T-helper 17 cell (primary cell): ENCODE data around the gene TMX1. TPM values are rescaled to one million over a fixed set of nuclear protein-coding genes. Genes with fewer than 3 reads are reported as not detected.

Source experiments
- ATAC-seq: fragments of 150-1000 bp; cut with Tn5 transposase; 2 replicates; pipeline ENCODE4 v1.10.0; 2021; ENCODE audit warnings: mild to moderate bottlenecking, moderate library complexity
- DNase-seq, 3 donors: peaks; one replicate each; pipeline versions ENCODE4 v3.0.0 to v3.0.0-alpha.2; 2020 to 2021
- H3K9me3 ChIP-seq: one replicate; pipeline ENCODE4 v1.7.0; 2013; ENCODE audit warnings: low read length, mild to moderate bottlenecking; ENCODE audit not compliant: control insufficient read depth, poor library complexity, severe bottlenecking
- H3K27ac Mint-ChIP-seq: one replicate; pipeline ENCODE4 v1.8.0; 2022; ENCODE audit warnings: mild to moderate bottlenecking, moderate library complexity, mixed read lengths
- H3K27me3 Mint-ChIP-seq: one replicate; pipeline ENCODE4 v1.8.0; 2022; ENCODE audit warnings: mixed read lengths
- H3K36me3 Mint-ChIP-seq: one replicate; pipeline ENCODE4 v1.8.0; 2022; ENCODE audit warnings: low read depth, mixed read lengths
- H3K4me1 Mint-ChIP-seq: one replicate; pipeline ENCODE4 v1.8.0; 2022; ENCODE audit warnings: mild to moderate bottlenecking, mixed read lengths
- H3K4me3 Mint-ChIP-seq: one replicate; pipeline ENCODE4 v1.8.0; 2022; ENCODE audit warnings: mild to moderate bottlenecking, moderate library complexity, mixed read lengths
- total RNA-seq, 4 donors: library from RNA in 2 of 4; stranded (reverse) in 2 of 4; gene quantifications; one replicate each; pipeline ENCODE4 v1.2.3 and lab custom pipeline; 2022 to 2026

TMX1 gene
- total RNA-seq (10 to 100 TPM; 16.5 to 19.4 TPM), total RNA-seq (lab: John Stamatoyannopoulos, UW) (34.0 to 69.4 reads per million in 2 donors)

GRCh38 chr14:51239813-51240803, at the start of gene TMX1:
TSS of gene TMX1 (plus strand) at chr14:51240247. CDS start at chr14:51240293, 46 bp downstream.
- no peaks in the 10 kb centered on the region for H3K9me3 ChIP-seq
- Mint-ChIP-seq H3K36me3 (no peaks in the 10 kb centered on the region), H3K4me3 (no peak within 1 kb of the TSS), H3K4me1 (peaks cover 10% of the 10 kb centered on the region), H3K27ac (no peak within 1 kb of the TSS), H3K27me3 (no peaks in the 10 kb centered on the region)
- peak; percentile 92 for ATAC-seq
- DNase-seq = peak; percentile 69 to 84 (median 77)

GRCh38 chr14:51201890-51202289, 38.2 kb upstream of the TMX1 start:
- H3K9me3 ChIP-seq = no peaks in the 10 kb centered on the region
- H3K27ac Mint-ChIP-seq = no peak overlapping the region
- peaks cover 24% of the 10 kb centered on the region for H3K27me3 Mint-ChIP-seq
- ATAC-seq (no peak), DNase-seq (no peak)
- H3K4me3 Mint-ChIP-seq = no peak overlapping the region
- H3K36me3 Mint-ChIP-seq = no peaks in the 10 kb centered on the region
- no peaks in the 10 kb centered on the region for H3K4me1 Mint-ChIP-seq

- no peak overlapping the region for H3K27ac Mint-ChIP-seq
- no peaks in the 10 kb centered on the region for H3K4me1 Mint-ChIP-seq
- no peak overlapping the region for H3K4me3 Mint-ChIP-seq
- ATAC-seq (no peak), DNase-seq (no peak)
- no peaks in the 10 kb centered on the region for H3K9me3 ChIP-seq
- H3K36me3 Mint-ChIP-seq = no peaks in the 10 kb centered on the region
- peaks cover 28% of the 10 kb centered on the region for H3K27me3 Mint-ChIP-seq
These were observed 37.0 kb upstream of the TMX1 start for GRCh38 chr14:51202914-51203665.

- H3K9me3 ChIP-seq = no peaks in the 10 kb centered on the region
- H3K27me3 Mint-ChIP-seq = peaks cover 36% of the 10 kb centered on the region
- H3K4me1 Mint-ChIP-seq = no peaks in the 10 kb centered on the region
- H3K4me3 Mint-ChIP-seq = no peak overlapping the region
- ATAC-seq = no peak
- no peak overlapping the region for H3K27ac Mint-ChIP-seq
- no peak for DNase-seq
- H3K36me3 Mint-ChIP-seq = no peaks in the 10 kb centered on the region
These were observed 36.2 kb upstream of the TMX1 start for GRCh38 chr14:51203881-51204280.

- H3K27ac Mint-ChIP-seq = no peak overlapping the region
- H3K9me3 ChIP-seq = no peaks in the 10 kb centered on the region
- H3K4me1 Mint-ChIP-seq = no peaks in the 10 kb centered on the region
- peaks cover 46% of the 10 kb centered on the region for H3K27me3 Mint-ChIP-seq
- no peak overlapping the region for H3K4me3 Mint-ChIP-seq
- ATAC-seq (no peak), DNase-seq (no peak)
- no peaks in the 10 kb centered on the region for H3K36me3 Mint-ChIP-seq
These were observed 34.6 kb upstream of the TMX1 start for GRCh38 chr14:51205486-51205885.

- H3K27me3 Mint-ChIP-seq = peaks cover 49% of the 10 kb centered on the region
- no peaks in the 10 kb centered on the region for H3K9me3 ChIP-seq
- ATAC-seq (no peak), DNase-seq (no peak)
- no peak overlapping the region for H3K27ac Mint-ChIP-seq
- no peak overlapping the region for H3K4me3 Mint-ChIP-seq
- no peaks in the 10 kb centered on the region for H3K36me3 Mint-ChIP-seq
- H3K4me1 Mint-ChIP-seq = no peaks in the 10 kb centered on the region
These were observed 33.6 kb upstream of the TMX1 start for GRCh38 chr14:51206462-51206861.

- Mint-ChIP-seq H3K27ac (no peak overlapping the region), H3K4me1 (no peaks in the 10 kb centered on the region), H3K27me3 (peaks cover 49% of the 10 kb centered on the region), H3K36me3 (no peaks in the 10 kb centered on the region), H3K4me3 (no peak overlapping the region)
- no peak for DNase-seq
- H3K9me3 ChIP-seq = no peaks in the 10 kb centered on the region
- no peak for ATAC-seq
These were observed 32.4 kb upstream of the TMX1 start for GRCh38 chr14:51207621-51208020.

GRCh38 chr14:51208982-51209381, 31.1 kb upstream of the TMX1 start:
- H3K9me3 ChIP-seq = no peaks in the 10 kb centered on the region
- Mint-ChIP-seq H3K27me3 (peaks cover 43% of the 10 kb centered on the region), H3K27ac (no peak overlapping the region), H3K4me1 (no peaks in the 10 kb centered on the region), H3K36me3 (no peaks in the 10 kb centered on the region), H3K4me3 (no peak overlapping the region)
- ATAC-seq (no peak), DNase-seq (no peak)

GRCh38 chr14:51209457-51209856, 30.6 kb upstream of the TMX1 start:
- ATAC-seq = no peak
- H3K4me3 Mint-ChIP-seq = no peak overlapping the region
- H3K27me3 Mint-ChIP-seq = peaks cover 40% of the 10 kb centered on the region
- no peaks in the 10 kb centered on the region for H3K9me3 ChIP-seq
- H3K36me3 Mint-ChIP-seq = no peaks in the 10 kb centered on the region
- DNase-seq = no peak
- H3K4me1 Mint-ChIP-seq = no peaks in the 10 kb centered on the region
- H3K27ac Mint-ChIP-seq = no peak overlapping the region

GRCh38 chr14:51210594-51210993, 29.5 kb upstream of the TMX1 start:
- no peak overlapping the region for H3K27ac Mint-ChIP-seq
- H3K36me3 Mint-ChIP-seq = no peaks in the 10 kb centered on the region
- H3K4me3 Mint-ChIP-seq = no peak overlapping the region
- H3K4me1 Mint-ChIP-seq = no peaks in the 10 kb centered on the region
- ATAC-seq (no peak), DNase-seq (no peak)
- H3K27me3 Mint-ChIP-seq = peaks cover 34% of the 10 kb centered on the region
- H3K9me3 ChIP-seq = no peaks in the 10 kb centered on the region

GRCh38 chr14:51211149-51211548, 28.9 kb upstream of the TMX1 start:
- Mint-ChIP-seq H3K27me3 (peaks cover 31% of the 10 kb centered on the region), H3K4me1 (no peaks in the 10 kb centered on the region), H3K4me3 (no peak overlapping the region), H3K27ac (no peak overlapping the region), H3K36me3 (no peaks in the 10 kb centered on the region)
- H3K9me3 ChIP-seq = no peaks in the 10 kb centered on the region
- no peak for ATAC-seq
- DNase-seq = no peak

GRCh38 chr14:51216602-51217001, 23.4 kb upstream of the TMX1 start:
- Mint-ChIP-seq H3K4me3 (no peak overlapping the region), H3K27me3 (peaks cover 11% of the 10 kb centered on the region), H3K27ac (no peak overlapping the region), H3K36me3 (no peaks in the 10 kb centered on the region), H3K4me1 (no peaks in the 10 kb centered on the region)
- no peaks in the 10 kb centered on the region for H3K9me3 ChIP-seq
- DNase-seq (no peak), ATAC-seq (no peak)
